GM23338 (cell line): ENCODE data around the gene SORBS2. TPM values are rescaled to one million over a fixed set of nuclear protein-coding genes. Genes with fewer than 3 reads are reported as not detected.

ENCODE experiments used
- ATAC-seq: fragments of 200-7000 bp; cut with Tn5 transposase; 3 replicates; pipeline ENCODE4 v1.9.1; 2020
- DNase-seq: peaks from one replicate; pipeline ENCODE4 v3.0.0-alpha.2; 2015; ENCODE audit warnings: low spot score
- H2AFZ ChIP-seq: fragments of 200-600 bp; sonication (generic); 2 replicates; pipeline ENCODE4 v1.8.0; 2016; ENCODE audit warnings: antibody characterized with exemption, mild to moderate bottlenecking, moderate library complexity
- H3F3A ChIP-seq: fragments of 200-600 bp; sonication (generic); replicated peaks from 2 replicates; pipeline ENCODE4 v1.8.0; 2017; ENCODE audit warnings: antibody characterized with exemption, mixed run types, low read depth
- H3K27ac ChIP-seq: fragments of 200-600 bp; sonication (generic); 2 replicates; pipeline ENCODE4 v1.6.1; 2016; ENCODE audit warnings: low read depth
- H3K27me3 ChIP-seq: fragments of 200-600 bp; sonication (generic); 2 replicates; pipeline ENCODE4 v1.8.0; 2016; ENCODE audit warnings: mild to moderate bottlenecking, mixed run types, moderate library complexity; ENCODE audit not compliant: insufficient read depth
- H3K36me3 ChIP-seq: fragments of 200-600 bp; sonication (generic); 2 replicates; pipeline ENCODE4 v1.8.0; 2016; ENCODE audit warnings: mild to moderate bottlenecking; ENCODE audit not compliant: insufficient read depth
- H3K4me1 ChIP-seq: fragments of 200-600 bp; sonication (generic); 2 replicates; pipeline ENCODE4 v1.8.0; 2016; ENCODE audit warnings: mild to moderate bottlenecking, moderate library complexity; ENCODE audit not compliant: insufficient read depth
- H3K4me2 ChIP-seq: fragments of 200-600 bp; sonication (generic); 2 replicates; pipeline ENCODE4 v1.7.1; 2017; ENCODE audit warnings: mixed run types
- H3K4me3 ChIP-seq: fragments of 200-600 bp; sonication (generic); 2 replicates; pipeline ENCODE4 v1.6.1; 2016; ENCODE audit warnings: mixed run types
- H3K79me2 ChIP-seq: fragments of 200-600 bp; sonication (generic); replicated peaks from 2 replicates; pipeline ENCODE4 v1.8.0; 2017; ENCODE audit warnings: mild to moderate bottlenecking; ENCODE audit not compliant: insufficient read depth
- H3K9me2 ChIP-seq: fragments of 200-600 bp; sonication (generic); 2 replicates; pipeline ENCODE4 v1.8.0; 2017; ENCODE audit not compliant: insufficient read depth
- H4K20me1 ChIP-seq: fragments of 200-600 bp; sonication (generic); replicated peaks from 2 replicates; pipeline ENCODE4 v1.8.0; 2017; ENCODE audit warnings: mild to moderate bottlenecking; ENCODE audit not compliant: insufficient read depth
- H3K27ac Mint-ChIP-seq: 2 replicates; pipeline ENCODE4 v1.8.0; 2020; ENCODE audit warnings: inconsistent platforms, mild to moderate bottlenecking, moderate library complexity, mixed read lengths
- H3K27me3 Mint-ChIP-seq: 3 replicates; pipeline ENCODE4 v1.8.0; 2022; ENCODE audit warnings: low read depth, mild to moderate bottlenecking, moderate library complexity, mixed read lengths, inconsistent platforms; ENCODE audit not compliant: insufficient read depth, poor library complexity
- H3K36me3 Mint-ChIP-seq: 3 replicates; pipeline ENCODE4 v1.8.0; 2021; ENCODE audit warnings: low read depth, mild to moderate bottlenecking, inconsistent platforms, moderate library complexity, mixed read lengths
- H3K4me1 Mint-ChIP-seq: 3 replicates; pipeline ENCODE4 v1.8.0; 2020; ENCODE audit warnings: mild to moderate bottlenecking, inconsistent platforms, mixed read lengths
- H3K4me3 Mint-ChIP-seq: 3 replicates; pipeline ENCODE4 v1.8.0; 2021; ENCODE audit warnings: moderate library complexity, mild to moderate bottlenecking, inconsistent platforms, mixed read lengths
- H3K9me3 Mint-ChIP-seq: 3 replicates; pipeline ENCODE4 v1.8.0; 2020; ENCODE audit warnings: moderate library complexity, mild to moderate bottlenecking, inconsistent platforms, mixed read lengths
- CREB1 ChIP-seq: fragments of 250-450 bp; sonication (Bioruptor Pico); IDR thresholded peaks from 2 replicates; pipeline ENCODE4 v1.5.0; 2020; ENCODE audit warnings: low read depth, mild to moderate bottlenecking, moderate library complexity
- CTCF ChIP-seq, 2 experiments: fragments of 200-600 bp in 1 of 2; sonication (generic) in 1 of 2; conservative IDR thresholded peaks; 2 replicates each; pipeline versions ENCODE4 v1.5.1 to v1.6.1; 2016 to 2017; ENCODE audit warnings: antibody characterized with exemption in 2 of 2, low read depth in 2 of 2, mild to moderate bottlenecking in 2 of 2, moderate library complexity in 1 of 2
- ETS1 ChIP-seq: IDR thresholded peaks from 2 replicates; pipeline ENCODE4 v1.6.1; 2016; ENCODE audit warnings: antibody characterized with exemption
- EZH2phosphoT487 ChIP-seq: fragments of 200-600 bp; sonication (generic); IDR thresholded peaks from one replicate; pipeline ENCODE4 v1.8.1; 2018; ENCODE audit warnings: antibody characterized with exemption; ENCODE audit not compliant: unreplicated experiment
- JUNB ChIP-seq: IDR thresholded peaks from one replicate; pipeline ENCODE4 v1.6.1; 2016; ENCODE audit warnings: antibody characterized with exemption; ENCODE audit not compliant: unreplicated experiment
- ZNF114 ChIP-seq: fragments of 250-450 bp; sonication (Bioruptor Pico); IDR thresholded peaks from 2 replicates; pipeline ENCODE4 v1.5.0; 2020; ENCODE audit warnings: mild to moderate bottlenecking, moderate library complexity
- ZNF462 ChIP-seq: fragments of 250-450 bp; sonication (Bioruptor Pico); IDR thresholded peaks from 2 replicates; pipeline ENCODE4 v1.5.0; 2020; ENCODE audit warnings: mild to moderate bottlenecking, moderate library complexity
- polyA plus RNA-seq: library from polyadenylated mRNA; unstranded; fragments of >200 nt; fragmentation: Nextera tagmentation; extraction: Ambion mirVana; gene quantifications from 2 replicates; pipeline ENCODE4 v1.2.1, GENCODE V29; 2016
- total RNA-seq: library from RNA; depleted of rRNA; stranded (reverse); fragments of >200 nt; shearing (Covaris generic); gene quantifications from 2 replicates; pipeline ENCODE4 v1.2.3, GENCODE V29; 2014

SORBS2 gene
- total and polyA plus RNA-seq, 2 experiments from 2014 or later = 17.8 to 27.6 TPM

GRCh38 chr4:185638548-185639301 is 173.3 kb downstream of the SORBS2 start:
- peak overlapping the region; percentile 67; the same call in 2 of the 3 replicates for H3K4me3 Mint-ChIP-seq
- Histone ChIP-seq H3K9me2 (peaks cover 2% of the 10 kb centered on the region; the same call in 1 of the 2 replicates), H3K79me2 (no peaks in the 10 kb centered on the region), H3K4me2 (peak overlapping the region; percentile 74), H3K4me3 (peak overlapping the region; percentile 61), H3K27me3 (no peaks in the 10 kb centered on the region), H2AFZ (peak overlapping the region; percentile 86), H3K4me1 (peaks cover 26% of the 10 kb centered on the region), H3F3A (no peaks in the 10 kb centered on the region), H3K36me3 (no peaks in the 10 kb centered on the region), H3K27ac (no peak overlapping the region), H4K20me1 (no peaks in the 10 kb centered on the region)
- peaks cover 14% of the 10 kb centered on the region for H3K36me3 Mint-ChIP-seq
- ATAC-seq (peak; percentile 80), DNase-seq (peak; percentile 59)
- no peak for TF ChIP-seq JUNB
- no peak for TF ChIP-seq ETS1
- TF ChIP-seq ZNF462 = no peak
- TF ChIP-seq CREB1 = no peak
- TF ChIP-seq CTCF (conservative IDR thresholded peaks at IDR 0.05; ENCODE audit: low read depth in 2 of 2) = no peak
- no peak for TF ChIP-seq EZH2phosphoT487
- no peak for TF ChIP-seq ZNF114 (CRISPR knock-in tag)
- H3K27me3 Mint-ChIP-seq = peaks cover 2% of the 10 kb centered on the region
- peaks cover 24% of the 10 kb centered on the region for H3K4me1 Mint-ChIP-seq
- peak overlapping the region; percentile 65; the same call in 1 of the 2 replicates for H3K27ac Mint-ChIP-seq
- H3K9me3 Mint-ChIP-seq = peaks cover 4% of the 10 kb centered on the region; the same call in 2 of the 3 replicates
